ENCODE data around the gene CDH15.

- no peak for TF ChIP-seq CTCF (IDR thresholded peaks at IDR 0.05)
- TF ChIP-seq POLR2AphosphoS5 (IDR thresholded peaks at IDR 0.05): no peak
Observed at GRCh38 chr16:89201439-89202377, 30.2 kb downstream of the CDH15 start.
